Kasumi-1 (cell line): ENCODE measurements around the gene RSU1.

Source experiments
- DNase-seq, 2 experiments: peaks; one replicate each; lab custom pipeline; 2025; lab: John Stamatoyannopoulos, UW

Gene RSU1

DNA sequence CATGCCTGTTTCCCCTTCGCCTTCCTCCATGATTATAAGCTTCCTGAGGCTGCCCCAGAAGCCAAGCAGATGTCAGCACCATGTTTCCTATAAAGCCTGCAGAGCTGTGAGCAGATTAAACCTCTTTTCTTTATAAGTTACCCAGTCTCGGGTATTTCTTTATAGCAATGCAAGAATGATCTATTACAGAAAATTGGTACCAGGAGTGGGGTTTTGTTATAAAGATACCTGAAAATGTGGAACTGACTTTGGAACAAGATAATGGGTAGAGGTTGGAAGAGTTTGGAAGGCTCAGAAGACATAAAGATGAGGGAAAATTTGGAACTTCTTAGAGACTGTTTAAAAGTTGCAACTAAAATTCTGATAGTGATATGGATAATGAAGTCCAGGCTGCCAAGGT, 4.8 kb upstream of the RSU1 start:
- no peak for DNase-seq

DNA sequence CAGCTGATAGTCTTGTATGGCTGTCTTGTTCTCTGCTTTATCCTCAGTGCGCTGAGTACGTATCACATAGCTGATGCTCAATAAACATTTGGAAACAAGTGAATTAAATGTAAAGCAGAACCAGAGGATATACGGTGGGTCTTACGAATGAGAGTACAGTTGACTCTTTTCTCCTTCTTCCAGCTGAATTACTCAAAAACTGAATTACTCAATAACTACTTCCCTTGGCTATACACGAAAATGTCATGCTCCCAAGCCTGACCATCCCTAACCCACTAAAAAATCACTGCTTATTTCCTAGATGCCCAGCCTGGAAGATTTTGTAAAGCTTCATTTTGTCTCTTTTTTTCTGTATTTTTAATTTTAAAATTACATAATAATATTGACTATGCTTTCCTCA, 3.2 kb upstream of the RSU1 start:
- DNase-seq: no peak

DNA sequence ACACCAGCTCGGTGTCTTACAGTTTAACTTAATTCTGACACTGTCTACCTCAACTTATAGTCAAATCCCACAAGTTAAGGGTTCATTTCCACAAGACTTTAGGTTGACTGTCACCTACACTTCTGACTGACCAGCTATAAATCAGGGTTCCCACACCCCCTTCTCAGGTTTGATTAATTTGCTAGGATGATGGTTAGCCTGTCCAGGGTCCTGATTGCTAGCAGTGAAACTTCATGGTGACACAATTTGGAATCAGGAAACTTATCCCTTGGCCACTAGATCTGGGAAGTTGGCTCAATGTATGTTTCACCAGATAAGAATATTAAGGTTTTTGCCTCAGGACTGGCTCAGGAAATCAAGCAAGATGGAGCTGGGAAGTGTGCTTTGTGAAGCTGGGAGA, 2.8 kb upstream of the RSU1 start:
- no peak for DNase-seq

DNA sequence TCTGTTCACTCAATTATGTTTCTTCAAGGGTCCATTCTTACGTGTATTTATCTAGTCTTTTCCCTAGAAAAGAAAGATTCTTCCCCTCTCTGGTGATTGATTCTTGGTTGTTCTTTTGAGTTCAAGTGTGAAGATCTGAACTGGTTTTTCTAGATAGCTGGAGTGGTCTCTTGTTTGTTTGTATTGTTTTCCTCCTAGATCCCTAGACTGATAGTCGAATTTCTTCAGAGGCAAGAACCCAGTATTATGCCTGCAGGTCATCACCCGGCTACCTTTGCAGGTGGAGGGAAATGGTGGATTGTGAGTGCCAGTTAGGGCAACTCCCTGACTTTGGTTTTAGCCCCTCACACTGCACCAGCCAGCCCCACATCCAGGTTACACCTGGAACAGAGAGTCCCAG, 2.2 kb upstream of the RSU1 start:
- no peak for DNase-seq

DNA sequence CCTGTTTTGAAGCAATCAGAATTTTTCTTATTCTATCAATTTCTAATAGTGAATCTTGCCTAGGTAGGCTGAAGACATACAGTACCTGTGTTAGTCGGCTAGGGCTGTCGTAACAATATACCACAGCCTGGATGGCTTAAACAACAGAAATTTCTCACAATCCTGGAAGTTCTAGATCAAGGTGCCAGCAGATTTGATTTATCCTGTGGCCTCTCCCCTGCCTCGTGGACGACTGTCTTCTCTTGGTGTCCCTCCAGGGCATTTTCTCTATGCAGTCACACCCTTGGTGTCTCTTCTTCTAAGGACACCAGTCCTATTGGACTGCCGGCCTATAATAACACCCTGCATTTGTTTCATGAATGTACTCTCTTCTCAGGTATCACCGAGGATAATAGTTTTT, 1.8 kb upstream of the RSU1 start:
- no peak for DNase-seq

DNA sequence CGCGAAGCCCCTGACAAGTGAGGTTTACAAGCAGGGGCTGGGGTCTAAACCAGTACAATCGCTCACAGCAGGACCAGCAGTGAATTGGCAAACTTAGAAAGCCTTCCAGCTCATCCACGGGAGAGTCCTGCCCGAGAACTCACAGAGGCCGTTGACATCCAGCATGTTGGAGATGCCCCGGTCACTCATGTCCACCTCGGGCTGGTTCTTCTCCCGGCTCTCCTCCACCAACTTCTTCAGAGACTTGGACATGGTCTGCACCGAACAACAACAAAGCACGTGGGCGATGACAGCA, 447 bp downstream of the RSU1 start:
- no peak for DNase-seq

DNA sequence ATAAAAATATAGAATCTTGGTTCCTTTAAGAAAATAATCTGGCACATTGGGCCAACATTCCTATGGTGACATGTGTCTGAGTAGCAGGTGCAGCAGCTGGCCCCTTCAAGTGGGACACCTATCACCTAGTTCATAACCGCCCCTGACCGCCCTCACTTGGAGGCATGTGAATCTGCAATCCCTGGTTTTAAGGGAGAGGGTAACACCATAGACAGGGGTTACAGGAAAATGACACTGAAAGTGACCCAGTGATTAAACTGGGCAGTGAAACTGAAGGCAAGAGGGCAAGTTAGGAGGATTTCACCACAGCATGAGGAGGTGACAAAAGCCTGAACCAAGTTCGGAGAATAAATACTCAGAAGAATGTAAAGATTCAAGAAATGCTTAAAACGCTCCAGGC, 1.1 kb downstream of the RSU1 start:
- no peak for DNase-seq

DNA sequence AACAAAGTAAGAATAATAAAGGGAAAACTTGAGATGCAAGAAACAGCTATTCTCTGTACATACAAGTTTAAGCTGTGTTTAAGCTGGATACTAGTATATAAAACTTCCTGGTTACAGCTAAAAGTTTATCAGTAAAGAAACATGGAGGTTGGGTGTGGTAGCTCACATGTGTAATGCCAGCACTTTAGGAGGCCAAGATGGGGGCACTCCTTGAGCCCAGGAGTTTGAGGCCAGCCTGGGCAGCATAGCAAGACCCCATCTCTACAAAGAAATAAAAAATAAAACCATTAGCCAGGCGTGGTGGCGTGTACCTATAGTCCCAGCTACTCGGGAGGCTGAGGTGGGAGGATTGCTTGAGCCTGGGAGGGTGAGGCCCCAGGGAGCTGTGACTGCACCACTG, 3.2 kb downstream of the RSU1 start:
- DNase-seq: no peak

DNA sequence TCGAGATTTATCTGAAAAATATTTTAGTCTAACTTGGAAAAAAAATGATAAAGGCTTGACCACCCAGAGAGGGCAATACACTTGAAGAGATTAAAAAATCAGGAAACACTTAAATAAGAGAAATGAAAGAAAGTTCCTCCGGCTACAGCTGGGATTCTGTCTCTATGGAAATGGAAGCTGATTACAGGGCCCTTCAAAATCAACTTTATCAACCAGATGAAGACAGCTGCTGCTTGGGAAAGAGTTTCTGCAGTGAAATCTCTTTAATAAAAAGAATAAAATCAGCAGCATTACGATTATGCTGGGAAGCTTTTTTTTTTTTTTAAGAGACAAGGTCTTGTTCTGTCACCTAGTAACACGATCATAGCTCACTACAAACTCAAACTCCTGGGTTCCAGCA, 4.5 kb downstream of the RSU1 start:
- no peak for DNase-seq

DNA sequence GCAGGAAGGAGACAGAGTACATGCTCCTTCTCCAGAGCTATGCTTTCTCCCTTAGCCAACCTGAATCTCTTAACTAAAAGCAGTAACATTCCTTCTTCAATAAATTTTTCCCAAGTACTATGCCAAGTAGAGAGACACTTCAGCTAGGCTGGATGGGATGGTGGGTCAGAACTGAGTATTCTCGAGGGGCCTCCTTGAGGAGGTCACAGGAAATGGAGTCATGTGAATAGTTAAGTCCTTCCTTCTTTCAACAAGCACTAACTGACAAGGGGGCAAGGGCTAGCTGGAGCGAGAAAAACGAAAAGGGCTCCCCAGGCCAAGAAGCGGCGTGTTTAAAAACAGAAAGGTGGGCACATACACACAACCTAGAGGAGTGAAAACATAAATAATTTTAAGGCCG, 5.5 kb downstream of the RSU1 start:
- no peak for DNase-seq

DNA sequence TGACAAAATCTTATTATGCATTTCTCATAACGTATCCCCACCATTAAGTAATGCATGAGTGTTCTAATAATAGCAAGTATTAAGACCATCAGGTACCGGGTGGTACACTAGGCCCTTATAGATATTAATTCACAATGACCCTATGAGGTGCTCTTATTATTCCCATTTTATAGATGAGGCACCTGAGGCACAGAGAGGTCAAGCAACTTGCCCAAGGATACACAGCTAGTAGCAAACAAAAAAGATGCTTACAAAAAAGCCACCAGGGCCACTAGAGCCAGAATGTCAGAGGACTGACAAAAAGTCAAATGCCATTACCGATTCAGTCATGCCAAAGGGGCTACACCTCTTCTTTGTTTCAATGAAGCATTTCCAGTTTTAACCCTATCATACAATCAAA, 5.9 kb downstream of the RSU1 start:
- no peak for DNase-seq

DNA sequence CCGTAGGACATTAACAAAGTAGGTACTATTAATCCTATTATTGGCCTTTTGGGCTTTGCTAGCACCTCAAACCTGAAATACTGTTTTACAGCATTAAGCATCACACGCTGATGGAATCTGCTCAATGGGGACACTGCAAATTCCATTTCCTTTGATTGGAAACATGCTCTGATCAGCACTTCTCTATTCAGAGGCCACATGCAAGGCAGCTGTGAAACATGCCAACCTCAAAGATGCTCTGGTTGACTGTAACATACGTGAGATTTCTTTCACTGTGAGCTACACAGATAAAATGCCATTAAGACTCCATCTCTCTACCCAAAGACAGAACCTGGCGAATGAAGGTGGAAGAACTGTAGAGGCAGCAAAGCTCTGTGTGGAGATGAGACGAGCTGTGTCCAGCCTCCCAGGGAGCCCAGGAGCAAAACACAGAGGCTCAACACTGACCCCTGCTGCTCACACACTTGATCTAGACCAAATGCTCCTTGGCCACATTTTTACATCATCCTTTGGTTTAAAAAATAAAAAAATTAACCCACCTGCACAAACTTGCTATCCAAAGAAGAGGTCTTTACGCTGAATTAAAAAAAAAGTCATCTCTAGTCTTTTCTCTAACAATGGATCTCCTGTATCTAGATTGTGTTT, 8.0 kb downstream of the RSU1 start:
- peak; percentile 63 to 71 for DNase-seq

DNA sequence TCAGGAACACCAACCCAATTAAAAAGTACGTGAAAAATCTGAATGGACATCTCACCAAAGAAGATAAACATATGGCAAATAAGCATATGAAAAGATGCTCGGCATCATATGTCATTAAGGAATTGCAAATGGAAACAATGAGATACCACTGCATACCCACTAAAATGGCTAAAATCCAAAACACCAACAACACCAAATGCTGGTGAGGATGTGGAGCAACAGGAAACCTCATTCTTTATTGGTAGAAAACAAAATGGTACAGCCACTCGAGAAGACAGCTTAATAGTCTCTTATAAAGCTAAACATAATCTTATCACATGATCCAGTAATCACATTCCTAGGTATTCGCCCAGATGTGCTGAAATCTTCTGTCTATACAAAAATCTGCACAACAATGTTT, 13.1 kb downstream of the RSU1 start:
- DNase-seq: no peak

DNA sequence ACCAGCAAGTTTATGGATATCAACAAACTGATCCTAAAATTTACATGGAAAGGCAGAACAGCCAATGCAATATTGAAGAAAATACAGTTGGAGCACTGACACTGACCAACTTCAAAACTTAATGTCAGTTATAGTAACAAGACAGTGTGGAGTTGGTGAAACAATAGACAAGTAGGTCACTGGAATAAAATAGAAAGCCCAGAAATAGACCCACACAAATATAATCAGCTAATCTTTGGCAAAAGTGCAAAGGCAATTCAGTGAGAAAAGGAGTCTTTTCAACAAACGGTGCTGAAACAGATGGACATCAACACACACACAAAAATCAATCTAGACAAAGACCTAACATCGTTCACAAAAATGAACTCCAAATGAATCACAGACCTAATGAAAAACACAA, 13.8 kb downstream of the RSU1 start:
- DNase-seq: no peak

DNA sequence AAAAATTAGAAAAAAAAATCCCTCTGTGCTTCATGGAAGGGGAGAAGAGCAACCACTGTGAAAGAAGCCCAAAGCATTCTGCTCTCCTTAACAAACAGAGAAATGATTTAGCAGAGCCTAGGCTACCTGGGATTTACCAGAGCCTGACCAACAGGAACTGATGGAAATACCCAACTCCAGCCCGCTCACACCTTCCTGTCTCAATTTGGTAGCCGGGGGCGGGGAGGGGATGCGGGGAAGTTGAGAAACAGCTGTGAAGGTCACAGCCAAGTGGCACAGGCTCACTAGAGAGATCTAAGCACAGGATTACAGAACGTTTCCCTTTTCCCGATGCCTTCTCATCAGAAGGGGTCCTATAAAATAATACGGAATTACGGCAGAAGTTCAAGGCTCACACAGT, 17.6 kb downstream of the RSU1 start:
- DNase-seq: no peak

DNA sequence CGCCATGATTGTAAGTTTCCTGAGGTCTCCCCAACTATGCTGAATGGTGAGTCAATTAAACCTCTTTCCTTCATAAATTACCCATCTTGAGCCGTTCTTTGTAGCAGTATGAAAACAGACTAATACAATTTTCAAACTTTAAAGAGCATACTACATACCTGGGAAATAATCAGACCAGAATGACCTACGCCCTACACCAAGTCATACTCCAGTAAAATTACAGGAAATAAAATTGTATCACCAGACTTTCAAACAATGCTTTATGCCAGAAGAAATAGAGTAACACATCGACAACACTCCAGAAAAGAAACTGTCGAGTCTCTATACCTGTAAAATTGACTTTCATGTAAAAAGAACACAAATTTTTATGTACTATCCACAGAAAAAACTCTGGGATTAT, 18.7 kb downstream of the RSU1 start:
- DNase-seq: no peak

DNA sequence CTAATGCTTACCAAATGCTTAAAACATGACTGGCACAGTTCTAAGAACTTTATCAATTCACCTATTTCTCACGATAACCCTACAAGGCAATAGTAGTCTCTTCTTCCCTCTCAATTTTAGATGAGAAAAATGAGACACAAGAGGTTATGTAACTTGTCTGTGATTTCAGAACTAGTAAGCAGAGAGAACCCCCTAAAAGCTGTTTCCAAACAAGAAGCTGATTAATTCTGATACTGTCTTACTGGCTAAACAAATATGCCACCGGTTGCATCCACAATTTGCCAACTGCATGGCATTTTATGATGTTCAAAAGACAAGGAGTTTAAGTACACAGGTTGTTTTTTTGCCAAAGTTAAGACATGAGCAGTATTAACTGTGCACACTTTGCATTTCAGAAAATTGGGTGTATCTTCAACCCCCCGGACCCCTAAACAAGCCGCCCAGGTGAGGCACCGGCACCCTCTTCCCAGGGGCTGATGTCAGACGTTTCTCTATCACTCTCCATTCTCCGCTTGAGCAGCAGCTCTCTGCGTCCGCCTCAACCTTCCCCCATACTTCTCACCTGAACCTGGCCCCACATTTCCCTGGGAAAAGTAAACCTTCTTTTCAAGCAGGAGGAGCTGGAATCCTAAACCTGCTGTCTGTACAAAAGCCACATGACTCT, 21.7 kb downstream of the RSU1 start:
- no peak for DNase-seq

DNA sequence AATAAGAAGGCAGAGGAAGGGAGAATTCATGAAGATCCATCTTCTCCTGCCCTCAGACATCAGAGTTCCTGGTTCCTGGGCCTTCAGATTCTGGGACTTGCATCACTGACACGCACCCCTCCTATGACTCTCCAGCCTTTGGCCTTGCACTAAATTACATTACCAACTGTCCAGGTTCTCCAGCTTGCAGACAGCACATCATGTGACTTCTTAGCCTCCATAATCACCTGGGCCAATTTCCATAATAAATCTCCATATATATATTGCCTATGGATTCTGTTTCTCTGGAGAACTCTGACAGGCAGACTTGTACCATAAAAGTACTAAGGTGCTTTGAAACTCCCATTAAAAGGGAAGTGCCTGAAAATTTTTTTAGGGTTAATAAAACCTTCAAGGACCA, 23.2 kb downstream of the RSU1 start:
- DNase-seq: no peak

DNA sequence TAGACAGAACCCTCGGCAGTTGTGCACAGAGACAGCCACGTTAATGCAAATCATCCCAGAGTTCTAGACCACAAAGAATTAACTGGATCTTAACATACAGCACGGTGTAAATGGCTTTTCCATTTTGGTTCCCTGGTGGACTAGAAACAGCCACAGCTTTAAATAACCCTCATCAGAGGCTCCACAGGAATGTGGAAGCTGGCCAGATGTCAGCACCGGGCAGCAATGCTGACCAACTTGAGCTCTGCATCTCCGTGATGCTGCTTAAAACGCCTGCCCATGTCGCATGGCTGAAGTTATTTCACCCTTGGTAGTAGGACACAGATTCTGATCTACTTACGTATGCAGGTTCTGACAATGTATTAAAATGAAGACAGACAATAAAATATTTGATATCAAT, 24.5 kb downstream of the RSU1 start:
- no peak for DNase-seq

DNA sequence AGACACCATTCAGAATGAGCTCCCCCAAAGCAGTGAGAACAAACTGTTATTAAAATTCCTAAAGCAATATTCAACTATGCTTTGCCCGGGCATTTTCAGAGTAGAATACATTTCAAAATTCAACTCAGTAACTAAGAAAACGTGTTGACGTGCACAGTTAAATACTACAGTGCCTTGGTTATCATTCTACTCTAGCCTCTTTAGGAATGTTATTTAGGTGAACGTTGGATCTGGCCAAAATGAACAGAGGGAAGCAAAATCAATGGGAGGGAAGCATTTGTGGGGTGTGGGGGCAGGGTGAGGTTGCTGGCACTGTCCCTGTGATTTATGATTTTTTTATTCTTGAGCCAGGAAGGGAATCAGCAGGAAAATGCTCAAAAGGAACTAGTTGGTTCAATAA, 27.5 kb downstream of the RSU1 start:
- no peak for DNase-seq

DNA sequence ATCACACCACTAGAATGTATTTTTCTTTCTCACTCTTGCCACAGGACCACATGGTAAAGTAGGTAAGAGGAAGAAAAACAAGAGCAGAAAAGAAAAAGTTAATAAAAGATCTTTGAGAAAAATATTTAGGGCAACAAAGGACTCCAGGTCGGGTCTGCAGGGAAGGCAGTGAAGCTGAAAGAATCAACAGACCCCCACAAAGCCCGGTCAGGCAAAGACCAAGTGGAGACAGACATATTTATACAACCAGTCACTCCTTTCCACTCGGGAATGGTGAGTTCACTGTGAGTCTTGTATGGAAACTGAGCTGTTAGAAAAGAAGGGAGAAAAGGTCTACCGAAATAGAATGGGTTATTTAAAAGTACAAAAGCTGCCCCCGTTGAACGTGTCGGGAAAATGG, 28.0 kb downstream of the RSU1 start:
- DNase-seq: no peak

DNA sequence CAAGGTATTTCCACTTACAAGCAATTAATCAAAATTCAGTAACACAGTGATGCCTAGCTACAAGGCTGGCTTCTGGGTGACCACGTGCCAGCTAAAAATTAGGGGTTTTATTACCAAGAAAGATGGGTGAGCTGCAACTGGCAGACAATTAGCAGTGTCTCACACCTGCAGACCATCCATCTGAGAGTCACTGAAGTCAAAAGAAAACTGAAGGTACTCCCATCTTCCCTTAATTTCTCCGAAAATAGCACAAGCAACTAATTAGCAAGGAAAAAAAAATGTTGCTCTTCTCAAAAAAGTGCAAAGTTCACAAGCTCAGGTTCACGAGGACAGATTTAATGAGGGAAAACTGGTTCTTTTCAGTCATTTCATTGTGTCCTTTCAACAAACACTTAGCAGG, 28.4 kb downstream of the RSU1 start:
- no peak for DNase-seq

DNA sequence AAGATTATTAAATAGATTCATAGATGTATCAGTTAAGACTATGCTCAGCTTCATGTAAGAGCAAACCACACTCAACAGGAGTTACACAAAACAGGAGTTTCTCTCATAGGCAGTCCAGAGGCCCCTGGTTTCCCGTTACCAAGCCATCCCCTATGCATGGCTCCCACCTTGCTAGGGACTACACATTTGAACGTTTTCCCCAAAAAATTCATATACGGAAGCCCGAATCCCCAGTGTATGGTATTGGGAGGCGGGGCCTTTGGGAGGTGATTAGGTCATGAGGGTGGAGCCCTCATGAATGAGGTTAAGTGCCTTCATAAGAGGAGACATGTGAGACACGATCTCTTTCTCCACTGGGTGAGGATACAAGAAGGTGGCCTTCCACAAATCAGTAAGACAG, 29.1 kb downstream of the RSU1 start:
- no peak for DNase-seq

DNA sequence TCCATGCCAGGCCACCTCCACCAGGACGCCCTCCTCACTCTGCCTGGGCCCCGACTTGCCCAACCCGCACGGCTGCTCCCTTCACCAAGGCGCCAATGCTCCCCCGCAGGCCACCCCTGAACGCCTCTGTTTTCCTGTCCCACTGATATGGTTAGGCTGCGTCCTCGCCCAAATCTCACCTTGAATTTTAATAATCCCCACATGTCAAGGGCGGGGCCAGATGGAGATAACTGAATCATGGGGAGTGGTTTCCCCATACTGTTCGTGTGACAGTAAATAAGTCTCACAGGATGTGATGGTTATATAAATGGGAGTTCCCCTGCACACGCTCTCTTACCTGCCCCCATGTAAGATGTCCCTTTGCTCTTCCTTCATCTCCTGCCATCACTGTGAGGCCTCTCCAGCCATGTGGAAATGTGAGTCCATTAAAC, 29.8 kb downstream of the RSU1 start:
- no peak for DNase-seq
